Stimulated activated CD4-positive, alpha-beta T cell treated with anti-CD3 and anti-CD28 coated beads, Interleukin-4, amount 100 ng/mL, for 24 hours (primary cell): Measurements from ENCODE around the gene JADE2.
A peak's percentile ranks its signal among the peaks of the same experiment; 100 is the strongest.
"Not testable (repeated sequence)": the region's sequence is repeated elsewhere in the genome, so short reads cannot be mapped to it uniquely, and the experiment has no call there.

Experiments used
- DNase-seq: peaks from one replicate; pipeline ENCODE4 v3.0.0-alpha.2; 2020

The JADE2 gene

DNA sequence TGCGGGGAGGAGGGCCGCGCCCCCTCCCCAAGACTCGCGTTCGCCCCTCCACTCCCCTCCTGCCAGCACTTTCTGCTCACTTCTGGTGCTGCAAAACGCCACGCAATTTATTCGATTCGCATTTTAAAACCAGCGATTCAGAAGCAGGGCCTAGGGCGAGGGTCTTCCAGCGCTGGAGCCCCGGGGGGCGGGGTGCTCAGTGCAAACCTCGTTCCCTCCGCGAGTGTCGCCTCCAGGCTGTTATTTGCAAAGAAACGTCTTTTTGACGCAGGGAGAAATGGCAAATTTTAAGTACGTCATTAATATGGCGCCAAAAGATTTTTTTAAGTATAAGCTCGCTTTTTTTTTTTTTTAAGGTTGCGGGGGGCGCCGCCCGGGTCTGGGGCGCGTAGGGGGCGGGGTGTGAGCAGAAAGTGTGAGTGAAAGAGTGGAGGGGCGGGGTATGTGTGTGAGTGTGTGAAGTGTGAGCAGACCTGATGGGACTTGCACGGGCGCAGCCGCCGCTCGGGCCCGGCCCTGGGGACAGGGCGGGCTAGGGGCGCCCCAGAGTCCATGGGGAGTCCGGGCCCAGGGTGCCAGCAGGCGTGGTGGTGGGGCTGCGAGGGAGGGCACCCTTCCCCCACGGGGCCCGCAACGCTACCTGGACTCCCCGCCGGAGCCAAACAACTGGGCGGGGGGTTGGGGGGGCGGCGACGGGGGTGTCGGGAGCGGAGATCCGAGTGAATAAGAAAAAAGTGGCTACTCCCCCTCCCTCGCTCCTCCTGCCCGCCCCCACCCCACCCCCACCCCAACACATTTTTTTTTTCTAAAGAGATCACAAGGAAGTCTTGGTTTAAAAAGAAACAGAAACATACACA, at the start of gene JADE2:
Gene JADE2 (plus strand): TSS at position 845 of the 857 bp plus-strand sequence. CDS start 10,188 bp downstream, outside the sequence.
- peak; percentile 76 for DNase-seq

DNA sequence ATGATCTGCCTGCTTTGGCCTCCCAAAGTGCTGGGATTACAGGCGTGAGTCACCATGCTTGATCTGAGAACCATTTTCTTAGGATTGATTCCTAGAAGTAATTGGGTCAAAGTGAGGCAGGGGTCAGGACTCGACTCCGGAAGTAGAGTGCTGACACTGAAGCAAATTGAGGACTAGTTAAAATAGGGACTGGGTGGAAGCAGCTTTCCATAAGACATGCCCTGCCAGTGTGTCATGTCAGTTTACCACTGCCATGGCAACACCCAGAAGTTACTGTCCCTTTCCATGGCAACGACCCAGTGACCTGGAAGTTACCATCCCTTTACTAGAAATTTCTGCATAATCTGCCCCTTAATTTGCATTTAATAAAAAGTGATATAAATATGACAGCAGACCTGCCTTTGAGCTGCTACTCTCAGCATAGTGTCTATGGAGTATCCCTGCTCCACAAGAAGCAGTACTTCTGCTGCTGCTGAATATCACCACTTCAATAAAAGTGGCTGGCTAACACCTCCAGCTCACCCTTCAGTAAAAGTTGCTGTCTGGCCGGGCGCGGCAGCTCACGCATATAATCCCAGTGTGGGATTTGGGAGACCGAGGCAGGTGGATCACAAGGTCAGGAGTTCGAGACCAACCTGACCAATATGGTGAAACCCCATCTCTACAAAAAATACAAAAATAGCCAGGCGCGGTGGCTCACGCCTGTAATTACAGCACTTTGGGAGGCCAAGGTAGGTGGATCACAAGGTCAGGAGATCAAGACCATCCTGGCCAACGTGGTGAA, 47.8 kb upstream of the JADE2 start:
- DNase-seq: no peak

DNA sequence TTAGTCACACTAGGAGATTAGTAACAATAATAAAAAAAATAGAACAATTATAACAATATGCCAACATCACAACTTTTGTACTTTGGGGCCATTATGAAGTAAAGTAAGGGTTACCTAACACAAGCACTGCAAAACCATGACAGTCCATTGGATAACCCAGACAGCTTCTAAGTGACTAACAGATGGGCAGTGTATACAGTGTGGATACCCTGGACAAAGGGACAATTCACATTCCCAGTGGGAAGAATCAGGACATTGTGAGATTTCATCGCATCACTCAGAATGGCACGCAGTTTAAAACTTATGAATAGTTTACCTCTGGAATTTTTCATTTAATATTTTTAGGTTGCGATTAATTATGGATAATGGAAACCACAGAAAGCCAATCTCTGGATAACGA, 45.6 kb upstream of the JADE2 start:
- no peak for DNase-seq

DNA sequence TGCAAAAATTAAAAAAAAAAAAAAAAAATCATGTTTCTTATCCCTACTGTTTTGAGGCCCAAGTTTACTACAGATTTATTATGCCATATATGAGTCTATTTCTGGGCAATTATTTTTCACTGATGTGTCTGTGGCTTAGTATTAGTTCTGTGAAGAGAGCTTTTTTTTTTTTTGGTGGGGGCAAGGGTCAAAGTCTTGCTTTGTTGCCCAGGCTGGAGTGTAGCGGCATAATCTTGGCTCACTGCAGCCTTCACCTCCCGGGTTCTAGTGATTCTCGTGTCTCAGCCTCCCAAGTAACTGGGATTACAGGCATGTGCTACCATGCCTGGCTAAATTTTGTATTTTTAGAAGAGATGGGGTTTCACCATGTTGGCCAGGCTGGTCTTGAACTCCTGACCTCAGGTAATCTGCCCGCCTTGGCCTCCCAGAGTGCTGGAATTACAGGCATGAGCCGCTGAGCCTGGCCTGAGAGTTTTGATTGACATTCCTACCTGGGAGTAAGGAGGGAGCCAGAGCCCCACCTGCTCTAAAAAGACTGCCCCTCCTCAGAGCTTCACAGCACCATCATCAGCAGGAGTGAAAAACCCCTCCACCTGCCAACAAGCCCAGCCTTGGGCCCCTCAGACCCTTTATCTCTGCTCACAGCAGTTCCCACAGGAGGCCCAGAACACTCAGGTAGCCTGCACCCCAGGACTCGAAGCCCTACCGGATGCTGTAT, 36.1 kb upstream of the JADE2 start:
- DNase-seq: no peak

DNA sequence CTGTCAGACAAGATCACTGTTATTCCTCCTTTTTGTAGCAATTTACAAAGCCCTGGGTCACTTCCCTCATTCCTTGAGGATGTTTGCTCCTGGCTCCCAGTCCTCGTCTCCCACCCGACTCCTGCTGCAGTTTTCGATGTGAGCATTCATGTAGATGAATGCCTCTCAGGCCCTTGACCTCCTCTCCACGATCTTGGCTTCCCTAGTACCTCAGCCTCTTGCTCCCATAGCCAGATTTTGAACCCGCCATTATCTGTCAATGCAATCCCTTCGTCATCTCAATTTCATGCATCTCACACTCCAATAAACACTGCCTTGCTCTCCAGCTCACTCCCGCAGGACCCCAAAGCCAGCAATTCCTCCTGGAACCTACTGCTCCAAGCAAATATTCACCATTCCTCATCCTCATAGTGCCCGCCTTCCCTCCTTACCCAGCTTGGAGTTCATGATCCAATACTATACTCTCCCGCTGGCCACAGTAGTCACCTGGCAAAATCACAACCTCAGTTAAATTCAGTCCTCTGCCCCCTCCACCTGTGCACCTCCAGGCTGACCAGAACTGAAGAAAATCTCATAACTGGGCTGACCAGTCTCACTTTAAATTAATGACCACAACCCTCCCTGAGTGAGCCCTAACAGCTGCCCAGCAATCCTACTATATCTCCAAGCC, 35.1 kb upstream of the JADE2 start:
- no peak for DNase-seq

DNA sequence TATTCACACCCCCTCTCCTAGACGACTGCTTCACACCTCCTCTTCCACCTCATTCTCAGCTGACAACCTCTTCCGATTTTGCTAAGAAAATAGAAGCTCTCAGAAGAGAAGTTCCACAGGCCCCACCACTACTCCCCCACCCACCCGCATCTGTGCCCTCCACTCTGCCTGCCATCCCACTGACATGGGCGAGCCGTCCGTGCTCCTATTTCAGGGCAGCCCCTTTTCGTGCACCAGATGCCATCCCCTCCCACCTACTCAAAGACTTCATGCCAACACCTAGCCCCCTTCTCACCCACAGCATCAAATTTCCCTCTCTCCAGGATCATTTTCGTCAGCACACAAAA, 34.6 kb upstream of the JADE2 start:
- DNase-seq: no peak

DNA sequence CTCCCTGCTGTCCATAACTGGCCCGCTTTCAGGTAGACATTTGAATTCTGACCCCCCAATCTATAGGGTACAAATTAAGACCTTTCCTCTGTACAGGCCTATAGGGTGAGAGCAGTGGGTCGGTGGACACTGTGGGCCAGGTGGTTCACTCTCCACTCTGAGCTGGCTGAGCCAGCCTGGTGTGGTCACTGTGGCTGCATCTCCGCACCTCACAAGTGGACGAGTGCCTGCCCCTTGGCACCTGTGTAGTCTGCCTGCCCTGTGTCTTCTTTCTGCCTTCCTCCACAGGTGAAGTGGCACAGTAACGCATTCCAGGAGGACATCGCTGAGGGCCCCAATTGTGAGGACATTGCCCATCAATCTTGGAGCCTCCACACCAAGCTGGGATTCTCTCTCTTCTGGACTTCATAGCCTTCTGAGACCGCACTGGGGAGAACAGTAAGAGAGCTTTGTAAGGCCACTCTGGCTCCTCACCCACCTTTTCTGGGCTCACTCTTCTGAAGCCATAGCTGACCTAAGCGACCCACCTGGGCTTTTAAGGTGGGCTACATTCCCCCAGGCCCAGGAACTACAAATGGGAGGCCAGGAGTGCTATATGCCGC, 33.5 kb upstream of the JADE2 start:
- DNase-seq: no peak

DNA sequence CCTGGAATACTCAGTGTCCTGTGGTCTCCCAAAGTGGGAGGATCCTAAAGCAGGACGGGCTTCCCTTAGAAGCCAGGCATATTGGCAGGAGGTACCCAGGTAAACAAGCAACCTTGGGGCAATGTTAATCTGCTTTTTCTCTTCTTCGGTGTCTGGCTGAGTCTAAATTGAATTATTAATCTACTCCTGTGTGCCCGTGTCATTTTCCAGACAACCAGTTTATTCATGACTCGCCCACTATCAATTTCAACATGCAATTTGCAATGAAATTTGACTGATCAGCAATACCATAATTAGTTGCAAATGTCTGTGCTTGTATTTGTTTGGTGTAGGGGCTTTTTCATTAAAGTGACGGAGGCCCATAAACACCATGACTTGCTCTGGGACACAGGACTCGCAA, 32.9 kb upstream of the JADE2 start:
- DNase-seq: no peak

DNA sequence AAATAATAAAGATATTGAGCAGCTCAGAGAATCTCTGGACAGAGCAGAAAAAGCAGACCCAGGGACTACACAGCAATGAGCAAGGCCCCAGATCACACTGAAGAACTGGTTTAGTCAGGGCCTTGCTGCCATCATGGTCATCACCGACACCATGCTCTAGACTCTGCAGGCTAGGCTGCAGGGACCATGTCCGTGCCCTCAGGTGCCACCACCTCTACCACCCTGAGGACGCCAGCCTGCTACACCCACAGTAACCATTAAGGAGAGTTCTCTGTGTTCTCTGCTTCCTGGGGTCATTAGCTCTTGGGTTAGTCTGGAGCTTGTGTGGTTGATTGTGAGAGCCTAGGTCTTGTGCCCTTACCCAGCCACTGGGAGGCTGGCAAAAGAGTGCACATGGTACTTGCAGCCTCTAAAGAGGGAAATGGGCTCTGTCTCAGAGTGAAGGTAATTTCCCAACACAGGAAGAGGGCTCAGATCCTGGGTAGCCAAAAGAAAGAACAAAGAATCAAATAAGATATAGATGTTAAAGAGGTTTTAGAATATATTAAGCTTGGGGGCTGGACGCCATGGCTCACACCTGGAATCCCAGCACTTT, 31.9 kb upstream of the JADE2 start:
- DNase-seq: no peak

DNA sequence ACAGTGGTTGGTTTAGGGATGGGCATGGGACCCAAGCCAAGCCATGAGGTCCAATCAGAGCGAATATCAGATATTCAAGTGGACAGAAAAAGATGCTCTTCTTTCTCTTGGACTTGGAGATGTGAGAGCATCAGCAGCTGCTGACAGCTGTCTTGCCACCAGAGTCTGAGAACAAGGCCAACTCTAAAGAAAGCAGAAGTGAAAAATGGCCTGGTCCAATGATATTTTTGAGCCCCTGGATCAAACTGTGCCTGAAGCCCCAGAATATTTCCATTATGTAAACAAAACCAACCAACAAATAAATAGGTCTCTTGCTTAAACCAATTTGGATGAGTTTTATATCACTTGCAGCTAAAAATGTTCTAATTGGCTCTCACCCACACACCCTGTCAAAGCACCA, 30.7 kb upstream of the JADE2 start:
- no peak for DNase-seq

DNA sequence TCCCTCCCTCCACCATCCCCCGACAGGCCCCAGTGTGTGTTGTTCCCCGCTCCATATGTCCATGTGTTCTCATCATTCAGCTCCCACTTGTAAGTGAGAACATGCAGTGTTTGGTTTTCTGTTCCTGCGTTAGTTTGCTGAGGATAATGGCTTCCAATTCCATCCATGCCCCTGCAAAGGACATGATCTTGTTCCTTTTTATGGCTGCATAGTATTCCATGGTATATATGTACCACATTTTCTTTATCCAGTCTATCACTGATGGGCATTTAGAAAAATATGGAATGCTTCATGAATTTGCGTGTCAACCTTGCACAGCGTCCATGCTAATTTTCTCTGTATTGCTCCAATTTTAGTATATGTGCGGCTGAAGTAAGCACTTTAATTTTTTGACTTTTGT, 25.6 kb upstream of the JADE2 start:
- DNase-seq: not testable (repeated sequence)

DNA sequence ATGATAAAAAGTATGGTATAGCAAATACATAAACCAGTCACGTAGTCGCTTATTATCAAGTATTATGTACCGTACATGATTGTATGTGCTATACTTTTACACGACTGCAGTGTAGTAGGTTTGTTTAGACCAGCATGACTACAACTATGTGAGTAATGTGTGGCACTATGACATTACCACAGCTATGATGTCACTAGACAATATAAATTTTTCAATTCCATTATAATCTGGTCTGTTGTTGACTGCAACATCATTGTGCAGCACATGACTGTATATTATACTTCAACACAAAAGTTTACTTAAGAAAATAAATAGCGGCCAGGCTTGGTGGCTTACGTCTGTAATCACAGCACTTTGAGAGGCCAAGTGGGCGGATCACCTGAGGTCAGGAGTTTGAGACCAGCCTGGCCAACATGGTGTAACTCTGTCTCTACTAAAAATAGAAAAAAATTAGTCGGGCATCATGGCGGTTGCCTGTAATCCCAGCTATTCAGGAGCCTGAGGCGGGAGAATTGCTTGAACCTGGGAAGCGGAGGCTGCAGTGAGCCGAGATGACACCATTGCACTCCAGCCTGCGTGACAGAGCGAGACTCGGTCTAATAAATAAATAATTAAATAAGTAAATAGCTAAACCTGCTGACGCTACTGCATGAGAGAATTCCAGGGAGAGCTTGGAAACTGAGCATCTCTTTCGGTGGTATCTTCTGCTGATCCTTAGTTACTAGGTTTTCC, 24.6 kb upstream of the JADE2 start:
- DNase-seq: no peak

DNA sequence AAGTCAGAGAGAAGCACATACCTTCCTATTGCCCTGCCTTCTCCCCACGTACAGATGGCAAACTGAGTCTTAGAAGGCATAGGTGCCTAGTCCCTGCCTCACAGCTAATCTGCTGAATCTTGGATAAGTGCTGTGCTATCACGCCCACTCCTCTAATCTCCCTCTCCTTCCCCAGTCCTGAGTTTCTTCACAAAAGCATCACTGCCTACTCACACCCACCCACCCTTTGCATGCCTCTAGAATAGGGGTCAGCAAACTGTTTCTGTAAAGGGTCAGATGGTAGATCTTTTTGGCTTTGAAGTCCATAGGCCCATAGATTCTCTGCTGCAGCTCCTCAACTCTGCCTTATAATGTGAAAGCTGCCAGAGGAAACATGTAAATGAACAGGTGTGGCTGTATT, 23.2 kb upstream of the JADE2 start:
- DNase-seq: no peak

DNA sequence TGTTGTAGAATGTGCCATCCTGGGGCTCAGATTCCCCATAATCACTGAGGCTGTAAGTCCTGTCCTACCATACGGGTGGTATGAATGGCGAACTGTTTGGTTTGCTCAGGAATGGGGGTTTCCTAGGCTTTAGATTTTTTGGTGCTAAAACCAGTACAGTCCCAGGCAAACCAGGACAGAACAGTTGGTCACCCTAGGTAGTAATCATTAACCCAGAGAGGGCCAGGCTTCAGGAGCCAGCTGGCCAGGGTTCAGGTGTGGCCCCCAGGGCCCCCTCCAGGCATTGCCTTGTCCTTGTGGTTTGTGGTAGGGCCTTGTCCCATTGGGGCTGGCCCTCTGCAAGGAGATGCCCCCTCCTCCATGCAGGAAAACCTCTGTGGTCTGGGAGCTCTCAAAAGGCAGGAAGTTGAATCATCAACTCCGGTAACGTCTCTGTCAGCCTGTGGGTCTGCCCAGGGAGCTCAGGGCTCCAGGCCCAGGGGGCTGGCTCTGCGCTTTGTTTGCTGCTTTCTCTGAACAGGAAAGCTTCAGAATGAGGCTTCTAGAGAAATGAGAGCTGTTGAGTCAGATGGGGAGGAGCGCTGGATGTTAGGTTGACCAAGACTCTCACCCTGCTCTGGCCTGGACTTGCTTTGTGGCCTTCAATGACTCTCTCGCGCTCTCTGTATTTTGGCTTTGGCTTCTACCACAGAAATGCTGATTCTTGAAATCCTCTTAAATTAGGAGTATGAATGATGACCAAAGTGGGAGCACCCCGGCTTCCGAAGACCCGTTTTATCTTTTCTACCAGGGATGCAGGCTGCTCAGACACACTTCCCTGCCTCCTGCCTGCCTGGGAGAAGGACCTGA, 22.2 kb upstream of the JADE2 start:
- DNase-seq: peak; percentile 69

DNA sequence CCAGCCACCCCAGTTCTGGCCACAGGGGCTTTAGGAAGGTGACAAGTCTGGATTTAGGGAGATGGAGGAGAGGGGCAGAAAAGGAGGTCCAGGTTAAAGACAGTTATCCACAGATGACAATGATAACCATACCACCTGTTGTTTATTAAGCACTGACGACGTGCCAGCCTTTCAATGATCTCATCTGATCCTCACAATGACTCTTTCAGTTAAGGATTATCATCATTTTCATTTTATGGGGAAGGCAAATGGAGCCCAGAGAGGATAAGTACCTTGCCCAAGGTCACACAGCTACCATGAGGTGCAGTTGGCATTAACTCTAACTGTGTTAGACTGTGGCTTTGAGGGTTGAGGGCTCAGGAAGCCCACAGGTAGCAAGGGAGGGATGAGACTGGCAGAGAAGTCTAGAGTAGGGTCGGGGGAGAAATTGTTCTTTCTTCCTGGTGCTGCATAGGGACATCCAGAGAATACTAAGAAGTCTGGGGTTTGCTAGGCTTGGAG, 21.5 kb upstream of the JADE2 start:
- no peak for DNase-seq

DNA sequence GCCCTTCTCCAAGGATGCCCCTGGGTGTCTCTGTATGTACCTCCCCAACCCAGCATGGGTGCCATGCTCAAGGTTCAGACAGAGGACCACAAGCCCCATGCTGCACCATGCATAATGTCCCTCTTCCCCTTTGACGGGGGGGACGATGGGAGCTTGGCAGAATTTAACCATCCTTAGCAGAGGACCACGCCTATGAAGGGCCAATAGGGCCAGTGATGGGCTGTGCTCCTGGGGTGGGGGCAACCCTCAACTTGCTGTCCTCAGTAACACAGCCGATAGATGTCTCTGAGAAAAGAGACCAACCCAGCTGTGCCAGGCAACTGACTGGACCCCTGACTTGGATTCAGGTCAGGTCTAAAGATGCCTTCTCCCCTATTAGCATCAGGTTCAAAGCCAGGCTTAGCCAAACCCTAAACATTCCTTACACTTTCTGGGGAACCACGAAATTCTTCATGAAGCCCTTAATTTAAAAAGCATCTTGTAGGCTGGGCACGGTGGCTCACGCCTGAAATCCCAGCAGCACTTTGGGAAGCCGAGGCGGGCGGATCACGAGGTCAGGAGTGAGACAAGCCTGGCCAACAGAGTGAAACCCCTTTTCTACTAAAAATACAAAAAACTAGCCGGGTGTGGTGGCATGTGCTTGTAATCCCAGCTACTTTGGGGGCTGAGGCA, 20.7 kb upstream of the JADE2 start:
- no peak for DNase-seq

DNA sequence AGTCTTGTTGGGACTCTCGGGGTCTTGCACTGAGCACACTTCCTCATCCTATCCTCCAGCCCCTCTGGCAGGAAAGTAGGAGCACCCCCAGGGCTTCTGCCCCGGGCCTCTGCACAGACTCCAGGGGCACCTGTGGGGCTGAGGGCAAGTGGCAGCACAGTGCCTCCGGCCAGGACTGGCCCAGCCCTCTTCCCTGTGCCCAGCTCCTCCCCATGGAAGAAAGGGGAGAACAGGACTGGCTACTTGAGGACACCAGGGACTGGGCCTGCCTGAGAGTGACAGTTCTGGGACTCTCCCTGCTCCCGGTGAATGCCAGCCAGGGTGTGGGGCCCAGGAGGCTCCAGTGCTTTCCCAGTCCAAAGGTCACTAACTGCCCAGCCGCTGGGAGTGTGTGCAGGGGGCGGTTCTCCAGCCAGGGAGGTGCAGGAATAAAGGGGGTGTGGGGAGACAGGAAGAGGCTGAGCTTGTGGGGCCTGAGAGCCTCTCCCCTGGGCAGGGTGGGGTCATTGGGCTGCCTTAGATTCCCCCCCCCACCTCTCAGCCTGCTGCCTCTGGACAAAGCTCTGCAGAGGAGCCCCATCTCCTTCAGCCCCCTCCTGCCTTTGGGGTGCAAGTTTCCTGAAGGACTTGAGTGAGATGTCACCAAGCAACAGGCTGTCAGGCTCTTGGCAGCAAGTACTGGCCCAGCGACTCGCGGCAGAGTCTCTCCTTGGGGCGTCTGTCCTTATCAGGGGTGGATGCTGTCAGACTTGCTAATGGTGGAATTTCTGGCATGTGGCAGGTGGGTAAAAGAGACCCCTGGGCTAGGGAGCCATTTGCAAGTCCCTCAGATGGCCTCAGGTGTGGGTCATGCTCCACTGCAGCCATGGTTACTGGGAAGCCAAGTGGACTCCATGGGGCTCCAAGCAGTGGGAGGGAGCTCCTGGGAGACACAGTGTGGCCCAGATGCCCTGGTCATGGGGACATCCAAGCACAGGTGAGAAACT, 19.1 kb upstream of the JADE2 start:
- DNase-seq: no peak

DNA sequence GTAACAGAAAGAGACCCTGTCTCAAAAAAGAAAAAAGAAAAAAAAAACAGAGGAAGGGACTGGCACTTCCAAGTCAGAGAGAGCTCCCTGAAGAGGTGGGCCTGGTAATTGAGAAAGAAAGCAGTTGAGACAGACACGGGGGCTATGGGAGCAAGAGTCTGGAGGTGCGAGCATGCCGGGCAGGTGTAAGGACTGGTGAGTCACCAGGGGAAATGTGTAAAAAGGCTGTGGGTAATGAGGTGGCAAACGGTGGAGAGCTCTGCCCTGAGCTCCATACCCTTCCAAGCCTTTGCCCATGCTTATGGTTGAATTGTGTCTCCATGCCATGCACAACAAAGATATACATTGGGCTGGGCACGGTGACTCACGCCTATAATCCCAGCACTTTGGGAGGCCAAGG, 18.0 kb upstream of the JADE2 start:
- no peak for DNase-seq
